AG09309 (cell line): ENCODE data around the gene PDSS2.

Experiments used
- DNase-seq: peaks from one replicate; pipeline ENCODE4 v3.0.0-alpha.2; 2010; ENCODE audit warnings: low read depth
- H3K4me3 ChIP-seq: 2 replicates; pipeline ENCODE4 v1.5.1; 2011; ENCODE audit warnings: mild to moderate bottlenecking, low read depth, low read length, moderate library complexity; ENCODE audit not compliant: control insufficient read depth
- TF ChIP-seq, protein P1 (sequence below): IDR thresholded peaks from 2 replicates; pipeline ENCODE4 v1.5.1; 2011; ENCODE audit warnings: mild to moderate bottlenecking, low read depth, low read length, inconsistent platforms; ENCODE audit not compliant: insufficient read depth, control insufficient read depth; ENCODE audit errors: missing control alignments

The PDSS2 gene

DNA sequence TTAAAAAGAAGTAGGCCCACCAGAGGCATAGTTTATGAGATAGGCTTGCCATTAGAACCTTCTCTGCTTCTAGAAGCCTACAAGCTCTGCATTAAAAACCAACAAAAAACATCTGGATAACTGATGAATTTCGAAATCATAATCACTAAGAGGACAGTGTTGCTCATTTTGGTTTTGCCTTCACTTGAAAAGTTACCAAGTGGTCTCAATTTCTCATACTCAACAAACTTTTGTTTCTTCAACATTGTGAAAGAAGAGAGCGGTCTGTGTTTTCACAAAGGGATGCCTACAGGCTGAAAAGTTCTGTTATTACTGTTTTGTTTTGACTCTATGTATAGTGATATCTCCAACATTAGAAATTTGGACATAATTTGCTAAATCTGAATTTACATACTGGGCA lies 98.9 kb downstream of the PDSS2 start:
- no peak for DNase-seq
- no peak overlapping the region for H3K4me3 ChIP-seq
- TF ChIP-seq, protein P1, sequence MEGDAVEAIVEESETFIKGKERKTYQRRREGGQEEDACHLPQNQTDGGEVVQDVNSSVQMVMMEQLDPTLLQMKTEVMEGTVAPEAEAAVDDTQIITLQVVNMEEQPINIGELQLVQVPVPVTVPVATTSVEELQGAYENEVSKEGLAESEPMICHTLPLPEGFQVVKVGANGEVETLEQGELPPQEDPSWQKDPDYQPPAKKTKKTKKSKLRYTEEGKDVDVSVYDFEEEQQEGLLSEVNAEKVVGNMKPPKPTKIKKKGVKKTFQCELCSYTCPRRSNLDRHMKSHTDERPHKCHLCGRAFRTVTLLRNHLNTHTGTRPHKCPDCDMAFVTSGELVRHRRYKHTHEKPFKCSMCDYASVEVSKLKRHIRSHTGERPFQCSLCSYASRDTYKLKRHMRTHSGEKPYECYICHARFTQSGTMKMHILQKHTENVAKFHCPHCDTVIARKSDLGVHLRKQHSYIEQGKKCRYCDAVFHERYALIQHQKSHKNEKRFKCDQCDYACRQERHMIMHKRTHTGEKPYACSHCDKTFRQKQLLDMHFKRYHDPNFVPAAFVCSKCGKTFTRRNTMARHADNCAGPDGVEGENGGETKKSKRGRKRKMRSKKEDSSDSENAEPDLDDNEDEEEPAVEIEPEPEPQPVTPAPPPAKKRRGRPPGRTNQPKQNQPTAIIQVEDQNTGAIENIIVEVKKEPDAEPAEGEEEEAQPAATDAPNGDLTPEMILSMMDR: no peak

DNA sequence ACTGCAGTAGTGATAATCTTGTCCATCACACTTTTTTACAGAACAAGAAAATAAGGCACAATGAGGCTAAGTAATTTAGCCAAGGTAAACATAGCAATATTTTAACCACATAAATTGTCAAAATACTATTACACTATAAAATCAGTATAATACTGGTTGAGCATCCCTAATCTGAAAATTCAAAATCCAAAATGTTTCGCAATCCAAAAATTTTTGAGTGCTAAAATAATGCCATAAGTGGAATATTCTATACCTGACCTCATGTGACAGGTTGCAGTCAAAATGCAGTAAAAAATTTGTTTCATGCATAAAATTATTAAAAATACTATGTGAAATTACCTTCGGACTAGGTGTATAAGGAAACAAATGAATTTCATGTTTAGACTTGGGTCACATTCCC lies 101.5 kb downstream of the PDSS2 start:
- no peak overlapping the region for H3K4me3 ChIP-seq
- TF ChIP-seq, protein P1: no peak
- DNase-seq: no peak

DNA sequence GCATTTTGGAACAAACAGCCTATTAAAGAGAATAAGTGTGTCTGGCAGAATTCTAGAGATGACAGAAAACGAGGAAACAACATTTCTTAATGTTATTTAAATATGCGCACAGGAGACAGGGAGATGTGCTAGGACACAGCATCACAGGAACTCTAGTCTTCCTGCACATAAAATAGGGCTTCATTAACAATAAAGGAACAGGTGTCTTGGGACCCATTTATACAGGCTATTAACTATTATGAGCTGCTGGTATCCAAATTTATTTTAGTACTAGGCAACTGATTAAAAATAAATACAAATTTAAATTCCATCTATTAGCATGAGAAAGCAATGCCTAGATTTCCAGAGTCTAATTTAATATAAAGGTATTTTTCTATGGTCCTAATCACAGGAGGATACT lies 102.3 kb downstream of the PDSS2 start:
- H3K4me3 ChIP-seq: no peak overlapping the region

DNA sequence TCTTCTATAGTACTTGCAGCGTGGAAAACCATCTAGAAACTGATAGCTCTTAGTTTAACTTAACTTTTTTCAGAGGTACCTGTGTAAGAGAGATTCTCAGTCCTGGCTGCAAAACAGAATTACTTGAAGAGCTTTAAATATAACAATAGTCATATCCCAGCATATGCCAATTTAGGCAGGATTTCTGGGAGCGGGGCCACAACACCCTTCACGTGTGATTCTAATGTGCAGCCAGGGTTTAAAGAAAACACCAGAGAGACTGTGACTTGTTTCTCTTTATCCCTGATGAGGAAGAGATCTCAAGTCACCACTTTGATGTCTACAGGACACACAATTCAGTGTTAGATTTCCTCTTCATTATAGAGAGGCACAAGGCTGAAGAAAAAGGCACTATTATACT lies 103.7 kb downstream of the PDSS2 start:
- DNase-seq: no peak
- no peak overlapping the region for H3K4me3 ChIP-seq
- TF ChIP-seq, protein P1: no peak

More for the DNA sequence above, 102.3 kb downstream of the PDSS2 start:
- DNase-seq: no peak
- TF ChIP-seq, protein P1: no peak

DNA sequence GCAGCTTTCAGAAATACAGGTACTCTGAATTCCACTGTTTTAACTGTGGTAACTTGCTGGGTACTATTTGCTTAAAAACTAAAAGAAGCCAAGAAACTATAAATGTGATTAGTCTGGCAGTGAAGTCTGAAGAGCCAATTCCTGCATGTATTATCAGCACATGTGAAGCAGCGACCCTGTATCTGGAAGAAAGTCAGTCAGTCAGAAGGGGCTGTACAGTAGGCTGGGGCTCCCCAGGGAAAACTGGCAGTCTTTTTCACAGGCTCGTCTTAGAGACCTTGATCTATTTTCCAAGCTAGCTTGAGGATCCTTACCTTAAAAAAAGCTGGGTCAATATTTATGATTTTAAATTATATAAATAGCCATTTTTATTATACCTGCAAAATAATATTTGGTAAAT lies 104.9 kb downstream of the PDSS2 start:
- no peak overlapping the region for H3K4me3 ChIP-seq
- TF ChIP-seq, protein P1: no peak
- no peak for DNase-seq

DNA sequence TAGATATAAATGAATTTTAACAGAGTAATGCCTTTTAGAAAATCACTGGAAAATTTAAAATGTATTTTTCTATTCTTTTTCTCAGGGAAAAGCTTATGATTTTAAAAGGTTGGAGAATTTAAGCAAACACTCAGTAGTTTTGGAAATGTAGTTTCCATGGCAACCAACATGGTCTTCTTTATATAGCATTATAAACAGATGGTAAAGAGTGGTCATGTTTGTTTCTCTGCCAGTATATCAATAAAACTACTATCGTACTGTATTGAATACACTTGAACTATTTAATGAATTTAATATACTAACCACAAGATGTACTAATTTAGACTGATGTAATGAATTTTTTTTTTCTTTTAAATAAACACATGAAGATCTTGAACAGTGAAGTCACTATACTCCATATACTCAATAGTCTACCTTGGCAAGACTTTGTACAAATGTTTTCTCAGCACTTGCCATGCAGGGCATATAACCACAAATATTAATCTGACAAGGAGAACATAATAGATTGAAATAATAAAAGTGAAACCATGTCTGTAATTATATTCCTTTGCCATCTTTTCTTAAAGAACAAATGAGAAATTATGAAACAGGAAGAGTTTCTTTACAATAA lies 105.5 kb downstream of the PDSS2 start:
- no peak overlapping the region for H3K4me3 ChIP-seq
- no peak for DNase-seq
- TF ChIP-seq, protein P1: no peak

DNA sequence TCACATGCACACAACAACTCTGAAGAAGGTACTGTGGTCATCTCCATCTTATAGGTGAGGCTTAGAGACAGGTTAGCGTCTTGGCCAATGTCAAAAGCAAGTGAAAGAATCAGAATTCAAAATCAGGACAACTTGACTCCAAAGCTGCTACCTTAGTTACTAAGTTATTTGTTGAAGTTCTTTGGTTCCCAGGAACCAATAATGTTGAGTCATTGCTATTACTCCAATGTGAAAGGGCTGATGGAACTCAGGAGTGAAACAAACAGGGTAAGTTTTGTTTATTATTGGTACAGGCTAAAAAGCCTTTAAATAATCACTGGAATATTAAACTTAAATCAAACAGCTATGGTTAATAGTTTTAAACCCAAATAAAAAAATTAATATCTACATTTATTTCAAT lies 111.1 kb downstream of the PDSS2 start:
- TF ChIP-seq, protein P1: no peak
- no peak overlapping the region for H3K4me3 ChIP-seq
- DNase-seq: no peak
